HL-60 (cell line): ENCODE data around the gene ENPP6.

Source experiments
- CTCF ChIP-seq: IDR thresholded peaks from one replicate; pipeline ENCODE4 v1.5.1; 2011; ENCODE audit warnings: low read length, control low read depth, inconsistent platforms; ENCODE audit not compliant: insufficient read depth
- GABPA ChIP-seq: IDR thresholded peaks from 2 replicates; pipeline ENCODE4 v1.6.1; 2012; ENCODE audit warnings: low read depth
- POLR2AphosphoS5 ChIP-seq: IDR thresholded peaks from 2 replicates; pipeline ENCODE4 v1.6.1; 2012; ENCODE audit warnings: low read depth
- REST ChIP-seq: IDR thresholded peaks from 2 replicates; pipeline ENCODE4 v1.6.1; 2012; ENCODE audit warnings: low read depth; ENCODE audit not compliant: insufficient replicate concordance
- SPI1 ChIP-seq: IDR thresholded peaks from 2 replicates; pipeline ENCODE4 v1.6.1; 2012; ENCODE audit warnings: low read depth, mild to moderate bottlenecking, borderline replicate concordance

- TF ChIP-seq CTCF: no peak
- TF ChIP-seq POLR2AphosphoS5: no peak
- TF ChIP-seq GABPA: no peak
- no peak for TF ChIP-seq REST
- TF ChIP-seq SPI1: no peak
Observed at GRCh38 chr4:184114431-184114830, 103.2 kb downstream of the ENPP6 start.
